Activated T-helper 17 cell treated with anti-CD3 and anti-CD28 coated beads, Interleukin-2, amount 50 U/mL, for 72 hours (primary cell): ENCODE data around the gene PPP6R2. TPM values are rescaled to one million over a fixed set of nuclear protein-coding genes. Genes with fewer than 3 reads are reported as not detected.
"Not testable (repeated sequence)": the region's sequence is repeated elsewhere in the genome, so short reads cannot be mapped to it uniquely, and the experiment has no call there.

Experiments used
- ATAC-seq: fragments of 150-1000 bp; cut with Tn5 transposase; replicated peaks from 2 replicates; pipeline ENCODE4 v1.10.0; 2021; ENCODE audit warnings: mild to moderate bottlenecking, moderate library complexity
- H3K27ac Mint-ChIP-seq: one replicate; pipeline ENCODE4 v1.8.0; 2022; ENCODE audit warnings: mixed read lengths
- H3K27me3 Mint-ChIP-seq: one replicate; pipeline ENCODE4 v1.8.0; 2022; ENCODE audit warnings: mixed read lengths
- H3K36me3 Mint-ChIP-seq: one replicate; pipeline ENCODE4 v1.8.0; 2022; ENCODE audit warnings: low read depth, mild to moderate bottlenecking, mixed read lengths
- H3K4me1 Mint-ChIP-seq: one replicate; pipeline ENCODE4 v1.8.0; 2022; ENCODE audit warnings: mixed read lengths
- H3K4me3 Mint-ChIP-seq: one replicate; pipeline ENCODE4 v1.8.0; 2022; ENCODE audit warnings: mild to moderate bottlenecking, mixed read lengths
- H3K9me3 Mint-ChIP-seq: one replicate; pipeline ENCODE4 v1.8.0; 2022; ENCODE audit warnings: mixed read lengths
- total RNA-seq, 2 donors: library from RNA; stranded (reverse); gene quantifications; one replicate each; pipeline ENCODE4 v1.2.3, GENCODE V29; 2022

Gene PPP6R2
- total RNA-seq, 2 donors from 2014 or later: 45.6 to 46.6 TPM

DNA sequence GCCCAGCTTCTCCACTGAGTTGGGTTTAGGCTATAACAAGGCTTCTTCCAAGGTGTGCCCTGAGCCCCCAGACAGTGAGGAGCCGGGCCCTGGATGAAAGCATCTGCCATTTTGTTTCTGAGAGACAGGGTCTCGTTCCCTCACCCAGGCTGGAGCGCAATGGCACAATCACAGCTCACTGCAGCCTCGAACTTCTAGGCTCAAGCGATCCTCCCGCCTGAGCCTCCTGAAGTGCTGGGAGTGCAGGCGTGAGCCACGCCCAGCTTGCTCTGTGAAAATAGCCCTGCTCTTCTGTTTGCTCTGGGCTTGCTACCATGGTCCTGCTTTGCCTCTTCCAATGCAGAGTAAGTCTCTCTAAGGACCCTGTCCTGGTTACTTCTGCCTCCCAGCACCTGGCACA, 23.0 kb upstream of the PPP6R2 start:
- Mint-ChIP-seq H3K27me3 (no peaks in the 10 kb centered on the region), H3K4me1 (peaks cover 4% of the 10 kb centered on the region), H3K36me3 (no peaks in the 10 kb centered on the region), H3K9me3 (no peaks in the 10 kb centered on the region), H3K27ac (no peak overlapping the region), H3K4me3 (no peak overlapping the region)
- no peak for ATAC-seq

DNA sequence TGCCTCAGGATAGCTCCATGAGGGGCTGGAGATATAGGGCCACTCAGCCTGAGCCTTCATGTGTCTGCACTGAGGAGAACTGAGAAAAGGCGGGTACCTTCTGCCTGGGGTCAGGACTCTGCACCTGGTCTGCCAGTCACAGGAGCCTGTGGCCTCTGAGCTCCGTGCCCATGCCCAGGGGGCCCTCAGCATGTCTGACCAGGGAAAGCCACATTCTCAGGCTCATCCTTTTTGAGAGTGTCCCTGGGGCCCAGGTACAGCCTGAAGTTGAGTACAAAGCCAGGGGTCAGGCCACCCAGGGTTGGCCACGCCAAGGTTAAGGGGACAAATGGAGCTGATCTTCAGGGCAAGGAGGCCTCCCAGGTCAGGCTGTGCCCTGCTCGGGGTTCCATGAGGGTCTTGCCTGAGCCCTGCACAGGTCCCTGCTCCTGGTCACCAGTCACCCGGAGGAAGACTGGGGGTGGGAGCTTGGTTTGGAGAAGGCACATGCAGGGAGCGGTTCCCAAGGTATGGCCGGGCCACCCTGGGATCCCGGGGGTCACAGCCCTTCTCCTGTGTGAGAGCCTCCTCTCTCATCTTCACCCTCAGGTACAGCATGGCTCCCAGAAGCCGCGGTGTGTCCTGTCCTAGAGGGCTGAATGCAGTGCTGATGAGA, 22.3 kb upstream of the PPP6R2 start:
- Mint-ChIP-seq H3K4me1 (peaks cover 2% of the 10 kb centered on the region), H3K27me3 (peaks cover 2% of the 10 kb centered on the region), H3K9me3 (no peaks in the 10 kb centered on the region), H3K36me3 (no peaks in the 10 kb centered on the region), H3K27ac (no peak overlapping the region), H3K4me3 (no peak overlapping the region)
- ATAC-seq: no peak

DNA sequence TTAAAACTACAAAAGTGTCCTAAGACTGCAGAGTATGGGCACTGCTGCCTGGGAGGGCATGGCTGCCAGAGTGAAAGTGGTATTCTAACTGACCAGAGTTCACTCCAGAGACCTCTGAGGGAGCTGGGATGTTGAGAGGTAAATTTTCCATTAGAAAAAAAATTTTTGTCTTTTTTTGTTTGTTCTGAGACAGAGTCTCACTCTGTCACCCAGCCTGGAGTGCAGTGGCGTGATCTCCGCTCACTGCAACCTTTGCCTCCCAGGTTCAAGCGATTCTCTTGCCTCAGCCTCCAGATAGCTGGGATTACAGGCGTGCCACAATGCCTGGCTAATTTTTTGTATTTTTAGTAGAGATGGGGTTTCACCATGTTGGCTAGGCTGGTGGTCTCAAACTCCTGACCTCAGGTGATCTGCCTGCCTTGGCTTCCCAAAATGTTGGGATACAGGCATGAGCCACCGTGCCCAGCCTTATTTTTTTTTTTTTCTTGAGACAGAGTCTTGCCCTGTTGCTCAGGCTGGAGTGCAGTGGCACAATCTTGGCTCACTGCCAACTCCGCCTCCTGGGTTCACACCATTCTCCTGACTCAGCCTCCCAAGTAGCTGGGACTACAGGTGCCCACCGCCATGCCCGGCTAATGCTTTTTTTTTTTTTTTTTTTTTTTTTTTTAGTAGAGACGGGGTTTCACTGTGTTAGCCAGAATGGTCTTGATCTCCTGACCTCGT, 20.6 kb upstream of the PPP6R2 start:
- ATAC-seq, H3K27ac Mint-ChIP-seq, H3K36me3 Mint-ChIP-seq, H3K27me3 Mint-ChIP-seq, H3K4me3 Mint-ChIP-seq, H3K9me3 Mint-ChIP-seq, H3K4me1 Mint-ChIP-seq: not testable (repeated sequence)

DNA sequence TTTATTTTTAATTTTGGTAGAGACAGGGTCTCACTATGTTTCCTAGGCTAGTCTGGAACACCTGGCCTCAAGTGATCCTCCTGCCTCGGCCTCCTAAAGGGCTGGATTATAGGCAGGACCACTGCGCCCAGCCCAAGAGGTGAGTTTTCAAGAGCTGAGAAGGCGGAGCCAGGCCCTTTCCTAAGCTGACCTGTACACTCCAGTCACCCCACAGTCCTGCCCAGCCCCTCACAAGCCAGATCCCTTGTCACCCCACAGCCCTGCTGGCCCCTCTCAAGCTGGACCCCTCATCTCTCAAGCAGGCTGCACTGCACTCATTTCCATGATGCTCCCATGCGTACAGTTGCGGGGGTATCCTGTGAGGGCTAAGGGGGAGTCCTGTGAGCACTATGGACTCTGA, 19.2 kb upstream of the PPP6R2 start:
- peaks cover 5% of the 10 kb centered on the region for H3K4me1 Mint-ChIP-seq
- no peaks in the 10 kb centered on the region for H3K36me3 Mint-ChIP-seq
- peaks cover 4% of the 10 kb centered on the region for H3K27me3 Mint-ChIP-seq
- no peak for ATAC-seq
- H3K27ac Mint-ChIP-seq: no peak overlapping the region
- no peak overlapping the region for H3K4me3 Mint-ChIP-seq
- H3K9me3 Mint-ChIP-seq: no peaks in the 10 kb centered on the region

DNA sequence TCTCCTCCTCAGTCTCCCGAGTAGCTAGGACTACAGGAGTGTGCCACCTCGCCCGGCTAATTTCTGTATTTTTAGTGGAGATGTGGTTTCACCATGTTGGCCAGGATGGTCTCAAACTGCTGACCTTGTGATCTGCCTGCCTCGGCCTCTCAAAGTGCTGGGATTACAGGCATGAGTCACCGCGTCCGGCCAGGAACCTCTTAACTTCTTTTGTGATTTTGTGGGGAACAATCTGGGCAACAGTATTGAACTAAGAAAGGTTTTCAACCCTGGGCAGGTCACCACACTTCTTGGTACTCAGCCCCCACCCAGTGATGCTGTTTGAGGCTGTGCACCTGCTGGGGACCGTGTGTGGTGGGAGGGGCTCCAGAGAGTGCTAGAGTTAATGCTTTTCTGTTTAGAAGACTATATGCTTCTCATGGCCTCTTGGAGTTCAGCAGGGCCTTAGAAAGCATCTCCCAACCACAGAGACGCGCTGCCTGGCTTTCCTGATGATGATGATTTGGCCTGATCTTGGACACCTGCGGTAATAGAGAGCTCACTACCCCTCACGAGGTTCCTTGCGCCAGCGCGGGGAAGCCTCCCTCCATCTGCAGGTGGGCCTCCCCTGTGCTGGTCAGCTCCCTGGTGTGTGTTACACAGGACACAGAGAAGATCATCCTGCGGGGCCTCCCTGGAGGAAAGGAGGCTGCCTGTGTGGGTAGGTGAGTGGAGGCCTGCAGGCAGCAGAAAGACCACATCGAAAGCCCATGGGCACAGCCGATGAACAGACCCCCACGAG, 17.5 kb upstream of the PPP6R2 start:
- Mint-ChIP-seq H3K9me3 (no peaks in the 10 kb centered on the region), H3K36me3 (no peaks in the 10 kb centered on the region), H3K4me3 (peak overlapping the region; percentile 76), H3K27ac (peak overlapping the region; percentile 74), H3K4me1 (peaks cover 5% of the 10 kb centered on the region), H3K27me3 (peaks cover 4% of the 10 kb centered on the region)
- no peak for ATAC-seq

DNA sequence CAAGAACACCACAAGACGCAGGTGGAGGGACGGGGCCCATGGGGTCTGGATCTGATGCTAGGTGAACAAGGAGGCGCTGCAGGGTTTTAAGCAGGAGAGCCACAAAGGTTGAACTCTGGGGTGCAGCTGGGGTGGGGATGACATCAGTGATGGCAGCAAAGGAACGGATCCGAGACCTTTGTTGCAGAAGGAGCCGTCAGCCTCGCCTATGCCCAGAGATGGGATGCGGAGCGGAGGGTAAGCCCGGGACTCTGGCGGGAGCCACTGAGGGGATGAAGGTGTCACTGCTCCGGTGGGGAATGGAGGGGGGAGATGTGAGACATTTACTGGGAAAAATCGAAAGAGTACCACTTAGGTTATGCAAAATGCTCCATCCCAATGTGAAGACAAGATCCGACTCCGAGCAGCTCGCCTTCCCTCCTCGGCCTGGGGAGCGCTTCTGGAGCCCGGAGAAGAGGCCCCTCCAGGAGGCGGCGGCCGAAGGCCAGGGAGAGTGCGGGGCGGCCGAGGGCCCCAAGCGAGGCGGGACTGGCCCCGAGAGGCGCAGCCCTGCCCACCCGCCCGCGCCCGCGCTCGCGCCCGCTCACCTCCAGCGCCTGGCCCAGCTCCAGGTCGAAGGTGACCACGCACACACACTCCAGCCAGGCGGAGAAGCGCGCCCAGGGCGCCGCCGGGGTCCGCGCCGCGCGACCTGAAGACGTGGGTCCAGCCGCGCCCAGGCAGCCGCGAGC, 16.7 kb upstream of the PPP6R2 start:
- Mint-ChIP-seq H3K9me3 (no peaks in the 10 kb centered on the region), H3K4me1 (peaks cover 10% of the 10 kb centered on the region), H3K36me3 (no peaks in the 10 kb centered on the region), H3K27me3 (peaks cover 4% of the 10 kb centered on the region), H3K4me3 (peak overlapping the region; percentile 76), H3K27ac (peak overlapping the region; percentile 74)
- ATAC-seq: no peak

DNA sequence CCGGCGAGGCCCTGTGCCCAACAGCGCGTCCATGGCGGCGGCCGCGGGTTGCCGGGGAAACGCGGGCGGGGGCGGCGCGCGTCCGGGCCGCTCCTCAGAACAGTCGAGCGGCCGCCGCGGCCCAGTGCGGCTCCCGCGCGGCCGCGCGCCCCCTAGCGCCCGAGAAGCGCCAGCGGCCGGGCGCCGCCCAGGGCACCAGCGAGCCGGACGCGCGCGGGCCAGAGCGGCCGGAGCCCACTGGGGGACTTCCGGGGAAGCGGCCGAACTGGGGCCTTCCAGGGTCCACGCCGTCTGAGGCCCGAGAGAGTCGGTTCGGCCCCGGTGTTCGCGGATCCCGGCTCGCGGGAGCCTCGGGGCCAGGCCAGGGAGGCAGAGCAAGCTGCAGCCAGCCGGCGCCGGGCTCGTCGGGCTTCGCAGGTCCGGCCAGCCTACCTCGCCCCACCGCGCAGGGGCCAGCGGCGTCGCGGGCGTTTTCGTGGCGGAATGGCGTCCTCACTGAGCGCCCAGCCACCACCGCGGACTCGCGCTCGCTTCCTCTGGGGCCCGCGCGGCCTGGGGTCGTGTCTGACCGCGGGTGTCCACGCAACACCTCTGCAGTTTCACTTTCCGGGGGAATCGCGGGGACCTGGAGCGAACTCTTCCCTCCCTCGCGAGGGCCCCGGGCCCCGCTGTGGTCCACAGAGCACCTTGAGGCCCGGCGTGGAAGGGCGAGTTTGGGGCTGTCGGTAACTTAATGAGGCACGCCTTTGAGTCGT, 16.0 kb upstream of the PPP6R2 start, which contains the start of gene DENND6B:
Gene DENND6B (minus strand): TSS at position 57 of the 755 bp plus-strand sequence. CDS start 24 bp downstream, at position 33.
- Mint-ChIP-seq H3K9me3 (no peaks in the 10 kb centered on the region), H3K27me3 (peaks cover 4% of the 10 kb centered on the region), H3K36me3 (no peaks in the 10 kb centered on the region), H3K4me1 (peaks cover 10% of the 10 kb centered on the region), H3K27ac (peak within 1 kb of the TSS; percentile 74), H3K4me3 (peak within 1 kb of the TSS; percentile 76)
- peak; percentile 94 for ATAC-seq

DNA sequence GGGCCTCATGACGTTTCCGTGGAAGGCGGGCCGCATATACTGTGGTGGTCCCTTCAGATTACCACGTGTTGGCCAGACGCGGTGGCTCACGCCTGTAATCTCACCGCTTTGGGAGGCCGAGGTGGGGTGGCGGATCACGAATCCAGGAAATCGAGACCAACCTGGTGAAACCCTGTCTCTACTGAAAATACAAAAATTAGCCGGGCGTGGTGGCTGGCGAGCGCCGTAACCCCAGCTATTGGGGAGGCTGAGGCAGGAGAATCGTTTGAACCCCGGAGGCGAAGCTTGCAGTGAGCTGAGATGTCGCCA, 15.5 kb upstream of the PPP6R2 start:
- Mint-ChIP-seq H3K4me3 (peak overlapping the region; percentile 66), H3K27me3 (peaks cover 4% of the 10 kb centered on the region), H3K27ac (peak overlapping the region; percentile 58)

DNA sequence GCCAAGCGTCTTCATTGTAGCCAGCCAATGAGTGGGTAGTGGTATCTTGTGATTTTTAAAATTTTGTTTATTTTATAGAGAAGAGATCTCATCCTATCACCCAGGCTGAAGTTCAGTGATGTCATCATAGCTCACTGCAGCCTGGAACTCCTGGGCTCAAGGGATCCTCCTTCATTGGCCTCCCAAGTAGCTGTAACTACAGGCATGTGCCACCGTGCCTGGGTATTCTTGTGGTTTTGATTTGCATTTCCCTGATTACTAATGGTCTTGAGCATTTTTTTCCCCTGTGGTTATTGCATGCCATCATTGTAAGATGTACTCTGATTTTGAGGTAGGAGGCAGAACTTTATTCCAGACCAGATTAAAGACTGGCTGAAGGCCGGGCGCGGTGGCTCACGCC, 13.9 kb upstream of the PPP6R2 start:
- Mint-ChIP-seq H3K9me3 (no peaks in the 10 kb centered on the region), H3K36me3 (no peaks in the 10 kb centered on the region), H3K4me3 (no peak overlapping the region), H3K27me3 (peaks cover 4% of the 10 kb centered on the region), H3K4me1 (peaks cover 10% of the 10 kb centered on the region), H3K27ac (no peak overlapping the region)
- ATAC-seq: peak; percentile 15

More for the DNA sequence above, 15.5 kb upstream of the PPP6R2 start:
- Mint-ChIP-seq H3K36me3 (no peaks in the 10 kb centered on the region), H3K9me3 (no peaks in the 10 kb centered on the region), H3K4me1 (peaks cover 10% of the 10 kb centered on the region)
- no peak for ATAC-seq

DNA sequence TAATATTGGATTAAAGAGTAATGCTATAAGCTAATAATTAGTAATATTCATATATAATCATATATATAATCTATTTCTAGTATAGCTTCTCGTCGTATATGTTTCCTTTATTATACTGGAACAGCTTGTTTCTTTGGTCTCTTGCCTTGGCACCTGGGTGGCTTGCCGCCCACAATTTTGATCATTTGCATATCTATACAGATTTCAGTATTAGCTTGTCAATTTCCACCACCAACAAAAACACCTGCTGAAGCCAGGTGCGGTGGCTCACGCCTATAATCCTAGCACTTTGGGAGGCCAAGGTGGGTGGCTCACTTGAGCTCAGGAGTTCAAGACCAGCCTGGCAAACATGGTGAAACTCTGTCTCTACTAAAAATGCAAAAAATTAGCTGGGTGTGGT, 8.7 kb upstream of the PPP6R2 start:
- H3K27me3 Mint-ChIP-seq, H3K36me3 Mint-ChIP-seq, H3K4me1 Mint-ChIP-seq, H3K27ac Mint-ChIP-seq, H3K4me3 Mint-ChIP-seq, ATAC-seq, H3K9me3 Mint-ChIP-seq: not testable (repeated sequence)

DNA sequence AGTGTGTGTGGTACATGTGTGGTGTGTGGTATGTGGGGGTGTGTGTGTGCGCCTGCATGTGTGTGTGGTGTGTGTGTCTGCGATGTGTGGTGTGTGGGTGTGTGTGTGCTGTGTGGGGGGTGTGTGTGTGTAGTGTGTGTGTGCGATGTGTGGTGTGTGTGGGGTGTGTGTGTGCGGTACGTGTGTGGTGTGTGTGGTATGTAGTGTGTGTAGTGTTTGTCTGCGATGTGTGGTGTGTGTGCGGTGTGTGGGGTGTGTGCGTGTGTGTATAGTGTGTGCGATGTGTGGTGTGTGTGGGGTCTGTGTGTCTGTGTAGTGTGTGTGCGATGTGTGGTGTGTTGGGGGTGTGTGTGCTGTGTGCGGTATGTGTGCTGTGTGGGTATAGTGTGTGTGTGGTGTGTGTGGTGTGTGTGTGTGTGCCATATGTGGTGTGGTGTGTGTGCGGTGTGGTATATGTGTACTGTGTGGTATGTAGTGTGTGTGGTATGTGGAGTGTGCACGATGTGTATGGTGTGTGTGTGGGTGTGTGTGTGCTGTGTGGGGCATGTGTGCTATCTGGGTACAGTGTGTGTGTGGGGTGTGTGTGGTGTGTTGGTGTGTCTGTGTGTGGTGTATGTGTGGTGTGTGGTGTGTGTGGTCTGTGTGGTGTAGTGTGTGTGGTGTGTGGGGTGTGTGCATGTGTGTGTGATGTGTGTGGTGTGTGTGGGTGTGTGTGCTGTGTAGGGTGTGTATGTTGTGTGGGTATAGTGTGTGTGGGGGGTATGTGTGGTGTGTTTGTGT, 5.7 kb upstream of the PPP6R2 start:
- no peaks in the 10 kb centered on the region for H3K9me3 Mint-ChIP-seq
- H3K36me3 Mint-ChIP-seq: no peaks in the 10 kb centered on the region
- no peaks in the 10 kb centered on the region for H3K27me3 Mint-ChIP-seq
- H3K4me3 Mint-ChIP-seq: no peak overlapping the region
- no peak overlapping the region for H3K27ac Mint-ChIP-seq
- no peak for ATAC-seq
- no peaks in the 10 kb centered on the region for H3K4me1 Mint-ChIP-seq

DNA sequence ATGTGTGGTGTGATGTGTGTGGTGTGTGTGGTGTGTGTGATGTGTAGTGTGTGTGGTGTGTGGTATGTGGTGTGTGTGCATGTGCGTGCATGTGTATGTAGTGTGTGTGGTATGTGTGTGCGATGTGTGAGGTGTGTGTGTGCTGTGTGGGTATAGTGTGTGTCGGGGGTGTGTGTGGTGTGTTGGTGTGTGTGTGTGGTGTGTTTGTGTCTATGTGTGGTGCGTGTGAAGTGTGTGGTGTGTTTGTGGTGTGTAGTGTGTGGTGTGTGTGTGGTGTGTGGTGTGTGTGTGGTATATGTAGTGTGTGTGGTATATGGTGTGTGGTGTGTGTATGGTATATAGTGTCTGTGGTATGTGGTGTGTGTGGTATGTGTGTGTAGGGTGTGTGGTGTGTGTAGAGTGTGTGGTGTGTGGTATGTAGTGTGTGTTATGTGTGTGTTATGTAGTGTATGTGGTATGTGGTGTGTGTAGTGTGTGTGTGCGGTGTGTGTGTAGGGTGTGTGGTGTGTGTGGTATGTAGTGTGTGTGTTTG, 5.0 kb upstream of the PPP6R2 start:
- H3K4me3 Mint-ChIP-seq: no peak overlapping the region
- no peak for ATAC-seq
- H3K36me3 Mint-ChIP-seq: no peaks in the 10 kb centered on the region
- H3K27ac Mint-ChIP-seq: no peak overlapping the region
- H3K4me1 Mint-ChIP-seq: no peaks in the 10 kb centered on the region
- no peaks in the 10 kb centered on the region for H3K9me3 Mint-ChIP-seq
- H3K27me3 Mint-ChIP-seq: no peaks in the 10 kb centered on the region

DNA sequence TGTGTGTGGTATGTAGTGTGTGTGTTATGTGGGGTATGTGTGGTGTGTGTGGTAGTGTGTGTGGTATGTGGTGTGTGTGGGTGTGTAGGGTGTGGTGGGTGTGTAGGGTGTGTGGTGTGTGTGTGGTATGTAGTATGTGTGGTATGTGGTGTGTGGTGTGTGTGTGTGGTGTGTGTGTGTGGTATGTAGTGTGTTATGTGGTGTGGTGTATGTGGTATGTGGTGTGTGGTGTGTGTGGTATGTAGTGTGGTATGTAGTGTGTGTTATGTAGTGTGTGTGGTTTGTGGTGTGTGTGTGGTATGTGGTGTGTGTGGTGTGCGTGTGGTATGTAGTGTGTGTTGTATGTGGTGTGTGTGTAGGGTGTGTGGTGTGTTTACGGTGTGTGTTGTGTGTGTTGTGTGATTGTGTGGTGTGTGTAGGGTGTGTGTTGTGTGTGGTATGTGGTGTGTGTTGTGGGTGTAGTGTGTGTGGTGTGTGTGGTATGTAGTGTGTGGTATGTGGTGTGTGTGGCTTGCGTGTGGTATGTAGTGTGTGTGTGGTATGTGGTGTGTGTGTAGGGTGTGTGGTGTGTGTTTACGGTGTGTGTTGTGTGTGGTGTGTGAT, 4.2 kb upstream of the PPP6R2 start:
- H3K4me3 Mint-ChIP-seq: no peak overlapping the region
- H3K36me3 Mint-ChIP-seq: no peaks in the 10 kb centered on the region
- ATAC-seq: no peak
- H3K9me3 Mint-ChIP-seq: no peaks in the 10 kb centered on the region
- no peaks in the 10 kb centered on the region for H3K27me3 Mint-ChIP-seq
- no peak overlapping the region for H3K27ac Mint-ChIP-seq
- no peaks in the 10 kb centered on the region for H3K4me1 Mint-ChIP-seq
